Fibroblast of lung (primary cell): ENCODE measurements around the gene MAP7D2.

Experiments used
- CTCF ChIP-seq, 2 donors: IDR thresholded peaks in 1 of 2; conservative IDR thresholded peaks in 1 of 2; 1 replicate in 1 of 2; 2 replicates in 1 of 2; pipeline ENCODE4 v1.5.1; 2011 to 2012; ENCODE audit warnings: low read length in 2 of 2, control low read depth in 1 of 2, inconsistent platforms in 1 of 2, low read depth in 1 of 2, mild to moderate bottlenecking in 1 of 2
- EZH2 ChIP-seq: IDR thresholded peaks from 2 replicates; pipeline ENCODE4 v1.5.1; 2012; ENCODE audit warnings: low read length, control low read depth, mild to moderate bottlenecking; ENCODE audit errors: missing control alignments

GRCh38 chrX:20116577-20117240, at the start of gene MAP7D2:
- TF ChIP-seq CTCF (conservative IDR thresholded peaks at IDR 0.05 in 1 of 2, IDR thresholded peaks at IDR 0.05 in 1 of 2; ENCODE audit: low read depth in 1 of 2, low read length in 2 of 2): no peak
- no peak for TF ChIP-seq EZH2
